HEK293 (cell line): ENCODE results near the gene GRB7.

Experiments
- CTCF ChIA-PET: fragments of 350-600 bp; formaldehyde crosslinking; extraction: SDS; loops from one replicate; lab custom pipeline; 2021; ENCODE audit warnings: antibody characterized with exemption; lab: Yijun Ruan, JAX
- POLR2A ChIA-PET: fragments of 300-600 bp; formaldehyde crosslinking; extraction: SDS; loops from one replicate; lab custom pipeline; 2020; ENCODE audit warnings: antibody characterized with exemption, inconsistent platforms; lab: Yijun Ruan, JAX
- H3K27ac ChIP-seq: fragments of 200-500 bp; sonication (Bioruptor generic); 2 replicates; pipeline ENCODE4 v1.5.1; 2014; ENCODE audit warnings: low read depth, low read length, control low read depth, inconsistent platforms; ENCODE audit errors: extremely low read depth
- H3K36me3 ChIP-seq, 2 experiments: fragments of 200-500 bp in 1 of 2; sonication (Bioruptor generic) in 1 of 2; 1 replicate in 1 of 2; 2 replicates in 1 of 2; pipeline ENCODE4 v1.5.1; 2014 to 2017; ENCODE audit warnings: inconsistent platforms in 2 of 2, low read length in 2 of 2; ENCODE audit not compliant: control insufficient read depth in 2 of 2, insufficient read depth in 1 of 2
- H3K4me1 ChIP-seq: fragments of 200-500 bp; sonication (Bioruptor generic); 2 replicates; pipeline ENCODE4 v1.5.1; 2014; ENCODE audit warnings: mild to moderate bottlenecking, low read length, inconsistent platforms; ENCODE audit not compliant: control insufficient read depth, insufficient read depth
- H3K4me3 ChIP-seq: 2 replicates; pipeline ENCODE4 v1.5.1; 2011; ENCODE audit warnings: low read depth, mild to moderate bottlenecking, control low read depth, low read length, moderate library complexity
- H3K9me3 ChIP-seq: fragments of 200-500 bp; sonication (Bioruptor generic); 2 replicates; pipeline ENCODE4 v1.5.1; 2014; ENCODE audit warnings: low read depth, low read length, inconsistent platforms; ENCODE audit not compliant: control insufficient read depth, insufficient read depth
- GLI2 ChIP-seq: fragments of 450-650 bp; formaldehyde crosslinking; IDR thresholded peaks from 2 replicates; pipeline ENCODE4; 2017; ENCODE audit warnings: missing biosample characterization, missing genetic modification characterization, low read depth, borderline replicate concordance
- GLIS1 ChIP-seq: fragments of 450-650 bp; formaldehyde crosslinking; IDR thresholded peaks from 2 replicates; pipeline ENCODE4 v1.5.1; 2016; ENCODE audit warnings: missing biosample characterization, missing genetic modification characterization
- GLIS2 ChIP-seq: fragments of 450-650 bp; formaldehyde crosslinking; IDR thresholded peaks from 2 replicates; pipeline ENCODE4 v1.5.1; 2016; ENCODE audit warnings: missing biosample characterization, missing genetic modification characterization
- INSM2 ChIP-seq: fragments of 450-650 bp; formaldehyde crosslinking; IDR thresholded peaks from 2 replicates; pipeline ENCODE4 v1.5.1; 2016; ENCODE audit warnings: missing biosample characterization, missing genetic modification characterization
- KLF8 ChIP-seq: fragments of 450-650 bp; formaldehyde crosslinking; IDR thresholded peaks from 2 replicates; pipeline ENCODE4 v1.5.1; 2016; ENCODE audit warnings: missing biosample characterization, missing genetic modification characterization
- PRDM1 ChIP-seq: fragments of 450-650 bp; formaldehyde crosslinking; IDR thresholded peaks from 2 replicates; pipeline ENCODE4; 2016; ENCODE audit warnings: missing biosample characterization, missing genetic modification characterization
- WT1 ChIP-seq: fragments of 450-650 bp; formaldehyde crosslinking; IDR thresholded peaks from 2 replicates; pipeline ENCODE4 v1.5.1; 2016; ENCODE audit warnings: missing biosample characterization, missing genetic modification characterization
- ZBTB26 ChIP-seq: fragments of 450-650 bp; formaldehyde crosslinking; optimal IDR thresholded peaks from 2 replicates; pipeline ENCODE3; 2016; ENCODE audit warnings: missing biosample characterization, mild to moderate bottlenecking, missing genetic modification characterization
- ZFP41 ChIP-seq: fragments of 450-650 bp; formaldehyde crosslinking; IDR thresholded peaks from 2 replicates; pipeline ENCODE4 v1.5.1; 2016; ENCODE audit warnings: missing biosample characterization, missing genetic modification characterization, borderline replicate concordance
- ZFP69B ChIP-seq: fragments of 450-650 bp; formaldehyde crosslinking; IDR thresholded peaks from 2 replicates; pipeline ENCODE4 v1.5.1; 2016; ENCODE audit warnings: missing biosample characterization, missing genetic modification characterization
- ZIC2 ChIP-seq: fragments of 450-650 bp; formaldehyde crosslinking; IDR thresholded peaks from 2 replicates; pipeline ENCODE4 v1.5.1; 2016; ENCODE audit warnings: missing biosample characterization, missing genetic modification characterization
- ZNF16 ChIP-seq: fragments of 450-650 bp; formaldehyde crosslinking; IDR thresholded peaks from 2 replicates; pipeline ENCODE4 v1.5.1; 2016; ENCODE audit warnings: low read depth, missing biosample characterization, missing genetic modification characterization
- ZNF19 ChIP-seq: fragments of 450-650 bp; formaldehyde crosslinking; IDR thresholded peaks from 2 replicates; pipeline ENCODE4; 2016; ENCODE audit warnings: missing biosample characterization, missing genetic modification characterization, low read depth
- ZNF394 ChIP-seq: fragments of 450-650 bp; formaldehyde crosslinking; IDR thresholded peaks from 2 replicates; pipeline ENCODE4 v1.5.1; 2016; ENCODE audit warnings: missing biosample characterization, missing genetic modification characterization, mild to moderate bottlenecking, moderate library complexity, borderline replicate concordance
- ZNF623 ChIP-seq: fragments of 450-650 bp; formaldehyde crosslinking; IDR thresholded peaks from 2 replicates; pipeline ENCODE4 v1.5.1; 2016; ENCODE audit warnings: missing biosample characterization, missing genetic modification characterization
- ZNF639 ChIP-seq: fragments of 450-650 bp; formaldehyde crosslinking; IDR thresholded peaks from 2 replicates; pipeline ENCODE4 v1.5.1; 2016; ENCODE audit warnings: missing biosample characterization, missing genetic modification characterization
- ZSCAN18 ChIP-seq: fragments of 450-650 bp; formaldehyde crosslinking; IDR thresholded peaks from 2 replicates; pipeline ENCODE4 v1.5.1; 2016; ENCODE audit warnings: missing biosample characterization, missing genetic modification characterization
- TF ChIP-seq, protein P1 (sequence below): fragments of 450-650 bp; formaldehyde crosslinking; IDR thresholded peaks from 2 replicates; pipeline ENCODE4 v1.5.1; 2016; ENCODE audit warnings: missing biosample characterization, missing genetic modification characterization

The GRB7 gene

GRCh38 chr17:39715375-39716072 is 22.2 kb upstream of the GRB7 start (continued):
- TF ChIP-seq PRDM1: no peak

DNA sequence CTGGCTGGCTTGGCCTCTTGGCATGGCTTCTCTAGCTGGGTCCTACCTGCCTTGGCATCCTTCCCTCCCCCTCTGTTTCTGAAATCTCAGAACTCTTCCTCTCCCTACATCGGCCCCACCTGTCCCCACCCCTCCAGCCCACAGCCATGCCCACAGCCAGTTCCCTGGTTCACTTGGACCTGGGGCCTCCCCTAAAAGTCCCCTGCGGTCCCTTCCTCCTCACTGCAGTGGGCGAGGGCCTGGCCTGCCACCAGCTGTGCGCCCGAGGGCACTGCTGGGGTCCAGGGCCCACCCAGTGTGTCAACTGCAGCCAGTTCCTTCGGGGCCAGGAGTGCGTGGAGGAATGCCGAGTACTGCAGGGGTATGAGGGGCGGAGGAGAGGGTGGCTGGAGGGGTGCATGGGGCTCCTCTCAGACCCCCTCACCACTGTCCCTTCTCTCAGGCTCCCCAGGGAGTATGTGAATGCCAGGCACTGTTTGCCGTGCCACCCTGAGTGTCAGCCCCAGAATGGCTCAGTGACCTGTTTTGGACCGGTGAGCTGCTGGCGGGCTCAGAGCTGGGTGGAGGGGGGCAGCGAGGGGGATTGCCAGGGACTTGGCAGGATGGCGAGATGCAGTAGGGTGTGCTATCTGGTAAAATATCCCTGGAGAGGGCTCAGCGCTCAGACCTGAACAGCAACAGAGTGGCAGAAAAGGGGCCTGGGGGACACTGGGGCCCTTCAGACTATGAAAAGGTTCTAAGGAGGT is 21.5 kb upstream of the GRB7 start:
- ChIA-PET CTCF (interaction anchor here (0.7 kb wide), 1 partner anchor 14 kb away, joined by 3 read pairs; the partner anchor contains the start of gene MIEN1), POLR2A (no interaction called here)
- Histone ChIP-seq H3K4me1 (no peaks in the 10 kb centered on the region), H3K36me3 (peaks cover 14 to 75% of the 10 kb centered on the region in 2 experiments; a peak in 2 of 3 replicates), H3K4me3 (no peak overlapping the region), H3K27ac (no peak overlapping the region), H3K9me3 (no peaks in the 10 kb centered on the region)
- TF ChIP-seq ZIC2 (tag by site-specific recombination) (peak; percentile 18; the same call in 1 of the 2 replicates), ZSCAN18 (tag by site-specific recombination) (no peak), ZFP69B (tag by site-specific recombination) (no peak), ZBTB26 (tag by site-specific recombination) (no peak), GLIS1 (tag by site-specific recombination) (peak; percentile 16; the same call in 1 of the 2 replicates)
- TF ChIP-seq, protein P1, sequence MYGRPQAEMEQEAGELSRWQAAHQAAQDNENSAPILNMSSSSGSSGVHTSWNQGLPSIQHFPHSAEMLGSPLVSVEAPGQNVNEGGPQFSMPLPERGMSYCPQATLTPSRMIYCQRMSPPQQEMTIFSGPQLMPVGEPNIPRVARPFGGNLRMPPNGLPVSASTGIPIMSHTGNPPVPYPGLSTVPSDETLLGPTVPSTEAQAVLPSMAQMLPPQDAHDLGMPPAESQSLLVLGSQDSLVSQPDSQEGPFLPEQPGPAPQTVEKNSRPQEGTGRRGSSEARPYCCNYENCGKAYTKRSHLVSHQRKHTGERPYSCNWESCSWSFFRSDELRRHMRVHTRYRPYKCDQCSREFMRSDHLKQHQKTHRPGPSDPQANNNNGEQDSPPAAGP: no peak

DNA sequence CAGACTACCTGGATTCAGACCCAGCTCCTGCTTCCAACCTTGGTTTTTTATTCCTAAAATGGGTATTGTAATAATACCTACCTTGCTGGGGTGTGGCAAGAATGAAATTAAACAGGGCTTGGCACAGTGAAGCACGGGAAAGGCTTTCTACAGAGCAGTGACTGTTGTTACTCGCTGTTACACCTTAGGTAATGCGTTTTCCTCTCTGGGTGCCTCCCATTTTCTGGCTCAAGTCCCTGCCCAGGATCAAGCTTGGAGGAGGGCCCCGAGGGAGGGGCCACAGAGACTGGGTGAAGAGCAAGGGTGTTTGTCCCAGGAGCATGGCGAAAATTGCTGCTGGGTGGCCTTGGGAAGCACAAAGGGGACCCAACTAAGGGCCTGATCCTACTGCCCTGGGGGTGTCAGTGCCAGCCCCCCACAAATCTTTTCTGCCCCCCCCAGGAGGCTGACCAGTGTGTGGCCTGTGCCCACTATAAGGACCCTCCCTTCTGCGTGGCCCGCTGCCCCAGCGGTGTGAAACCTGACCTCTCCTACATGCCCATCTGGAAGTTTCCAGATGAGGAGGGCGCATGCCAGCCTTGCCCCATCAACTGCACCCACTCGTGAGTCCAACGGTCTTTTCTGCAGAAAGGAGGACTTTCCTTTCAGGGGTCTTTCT is 20.7 kb upstream of the GRB7 start:
- TF ChIP-seq GLIS2 (peak; percentile 18; the same call in 1 of the 2 replicates), ZNF623 (tag by site-specific recombination) (no peak)
- Histone ChIP-seq H3K36me3 (peaks cover 14 to 71% of the 10 kb centered on the region in 2 experiments; a peak in 2 of 3 replicates), H3K4me1 (no peaks in the 10 kb centered on the region), H3K9me3 (no peaks in the 10 kb centered on the region), H3K27ac (no peak overlapping the region), H3K4me3 (no peak overlapping the region)
- ChIA-PET CTCF (no interaction called here), POLR2A (no interaction called here)

DNA sequence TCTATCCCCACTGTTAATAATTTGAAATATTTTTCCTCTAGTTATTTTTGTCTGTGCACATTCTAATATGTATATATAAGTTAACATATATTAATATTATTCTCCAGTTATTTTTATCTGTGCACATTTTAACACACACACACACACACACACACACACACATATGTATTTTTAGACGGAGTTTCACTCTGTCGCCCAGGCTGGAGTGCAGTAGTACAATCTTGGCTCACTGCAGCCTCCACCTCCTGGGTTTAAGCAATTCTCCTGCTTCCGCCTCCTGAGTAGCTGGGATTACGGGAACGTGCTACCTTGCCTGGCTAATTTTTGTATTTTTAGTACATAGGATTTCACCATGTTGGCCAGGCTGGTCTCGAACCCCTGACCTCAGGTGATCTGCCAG is 20.1 kb upstream of the GRB7 start:
- POLR2A ChIA-PET: interaction anchor here (1.5 kb wide), 1 partner anchor 18 kb away, joined by 5 read pairs; the partner anchor contains the start of gene ERBB2
- CTCF ChIA-PET: interaction anchor here (2.2 kb wide), 1 partner anchor 96 kb away, joined by 8 read pairs; no protein-coding TSS in a partner anchor
- no peak overlapping the region for H3K4me3 ChIP-seq
- no peak for TF ChIP-seq ZNF16 (tag by site-specific recombination)
- no peak for TF ChIP-seq GLI2 (tag by site-specific recombination)
- no peak for TF ChIP-seq GLIS1 (tag by site-specific recombination)
- no peak for TF ChIP-seq ZNF394 (tag by site-specific recombination)
- TF ChIP-seq ZFP41 (tag by site-specific recombination): no peak
- TF ChIP-seq WT1: no peak
- no peak for TF ChIP-seq KLF8 (tag by site-specific recombination)
- no peak for TF ChIP-seq ZNF639 (tag by site-specific recombination)
- no peak for TF ChIP-seq INSM2 (tag by site-specific recombination)
- TF ChIP-seq ZNF19 (tag by site-specific recombination): no peak

More for the DNA sequence above, 20.1 kb upstream of the GRB7 start:
- Histone ChIP-seq H3K4me1 (no peaks in the 10 kb centered on the region), H3K27ac (no peak overlapping the region), H3K36me3 (peaks cover 14 to 67% of the 10 kb centered on the region in 2 experiments; a peak in 2 of 3 replicates), H3K9me3 (no peaks in the 10 kb centered on the region)
